Tibial nerve (tissue), 4 donors: ENCODE data around the gene ITPK1. TPM values are rescaled to one million over a fixed set of nuclear protein-coding genes. Genes with fewer than 3 reads are reported as not detected.

Experiments used
- DNase-seq, 2 donors: peaks; one replicate each; pipeline ENCODE4 v3.0.0-alpha.2; 2019; ENCODE audit warnings: low spot score in 2 of 2
- H3K27ac ChIP-seq, 4 donors: fragments of 200-600 bp; sonication (generic) in 3 of 4; one replicate each; pipeline ENCODE4 v1.5.1; 2017 to 2019; ENCODE audit warnings: mild to moderate bottlenecking in 1 of 4
- H3K27me3 ChIP-seq, 2 donors: fragments of 200-600 bp; sonication (generic) in 1 of 2; one replicate each; pipeline versions ENCODE4 v1.5.1 to v1.6.0; 2017 to 2019
- H3K36me3 ChIP-seq, 3 donors: fragments of 200-600 bp; sonication (generic); one replicate each; pipeline ENCODE4 v1.5.1; 2018 to 2019
- H3K4me1 ChIP-seq, 4 donors: fragments of 200-600 bp; sonication (generic) in 3 of 4; one replicate each; pipeline ENCODE4 v1.5.1; 2017 to 2019
- H3K4me3 ChIP-seq, 4 donors: fragments of 200-600 bp; sonication (generic) in 3 of 4; one replicate each; pipeline ENCODE4 v1.5.1; 2017 to 2019; ENCODE audit warnings: mild to moderate bottlenecking in 1 of 4, moderate library complexity in 1 of 4
- H3K9me3 ChIP-seq, 4 donors: fragments of 200-600 bp; sonication (generic) in 3 of 4; one replicate each; pipeline ENCODE4 v1.5.1; 2017 to 2019
- CTCF ChIP-seq, 5 experiments: fragments of 200-600 bp in 3 of 5; fragments of 450-650 bp in 2 of 5; sonication (generic) in 3 of 5; IDR thresholded peaks; one replicate each; pipeline ENCODE4 v1.5.1; 2016 to 2019; ENCODE audit warnings: antibody characterized with exemption in 5 of 5, mild to moderate bottlenecking in 3 of 5, moderate library complexity in 2 of 5
- EP300 ChIP-seq, 2 donors: sonication (generic); formaldehyde crosslinking; IDR thresholded peaks; one replicate each; pipeline ENCODE4 v1.6.1; 2017; ENCODE audit warnings: antibody characterized with exemption in 2 of 2, mild to moderate bottlenecking in 1 of 2
- POLR2A ChIP-seq, 2 donors: fragments of 450-650 bp; IDR thresholded peaks; one replicate each; pipeline ENCODE4 v1.6.1; 2017; ENCODE audit warnings: antibody characterized with exemption in 2 of 2, mild to moderate bottlenecking in 2 of 2, moderate library complexity in 2 of 2
- WGBS, 2 donors: methylation state at CpG; one replicate each; pipeline ENCODE4 v1.1.5; 2018; 5-methylcytosine and 5-hydroxymethylcytosine counted together
- total RNA-seq, 4 donors: library from RNA; depleted of rRNA; stranded (reverse); fragments of >200 nt; gene quantifications; one replicate each; pipeline ENCODE4 v1.1.0, GENCODE V29; 2016

ITPK1 gene
- total RNA-seq, 4 donors from 2014 or later = 67.4 to 121 (median 92.5) TPM

DNA sequence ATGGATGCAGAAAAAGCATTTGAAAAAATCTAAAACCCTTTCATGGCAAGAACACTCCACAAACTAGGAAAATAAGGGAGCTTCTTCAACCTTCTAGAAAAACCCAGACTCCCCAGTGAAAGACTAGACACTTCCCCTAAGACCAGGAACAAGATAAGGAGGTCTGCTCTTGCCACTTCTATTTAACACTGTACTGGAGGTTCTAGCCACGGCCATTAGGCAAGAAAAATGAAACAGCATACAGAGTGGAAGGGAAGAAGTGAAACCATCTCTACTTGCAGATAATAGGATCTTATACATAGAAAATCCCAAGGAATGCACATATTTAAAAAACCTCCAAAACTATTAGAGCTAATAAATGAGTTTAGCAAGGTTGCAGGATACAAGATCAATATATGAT is 150.4 kb downstream of the ITPK1 start:
- DNase-seq = no peak
- Histone ChIP-seq H3K27me3 (no peaks in the 10 kb centered on the region), H3K4me1 (peaks cover 0 to 34% (median 18%) of the 10 kb centered on the region in 4 donors), H3K4me3 (no peak overlapping the region), H3K27ac (no peak overlapping the region), H3K36me3 (peaks cover 0 to 32% (median 0%) of the 10 kb centered on the region in 3 donors), H3K9me3 (no peaks in the 10 kb centered on the region)
- TF ChIP-seq CTCF (IDR thresholded peaks at IDR 0.05) = no peak
- TF ChIP-seq EP300 (IDR thresholded peaks at IDR 0.05) = no peak
- TF ChIP-seq POLR2A (IDR thresholded peaks at IDR 0.05) = no peak
- WGBS, 2 donors = 84 to 86% methylated on average over 1 of the region's 1 CpG

DNA sequence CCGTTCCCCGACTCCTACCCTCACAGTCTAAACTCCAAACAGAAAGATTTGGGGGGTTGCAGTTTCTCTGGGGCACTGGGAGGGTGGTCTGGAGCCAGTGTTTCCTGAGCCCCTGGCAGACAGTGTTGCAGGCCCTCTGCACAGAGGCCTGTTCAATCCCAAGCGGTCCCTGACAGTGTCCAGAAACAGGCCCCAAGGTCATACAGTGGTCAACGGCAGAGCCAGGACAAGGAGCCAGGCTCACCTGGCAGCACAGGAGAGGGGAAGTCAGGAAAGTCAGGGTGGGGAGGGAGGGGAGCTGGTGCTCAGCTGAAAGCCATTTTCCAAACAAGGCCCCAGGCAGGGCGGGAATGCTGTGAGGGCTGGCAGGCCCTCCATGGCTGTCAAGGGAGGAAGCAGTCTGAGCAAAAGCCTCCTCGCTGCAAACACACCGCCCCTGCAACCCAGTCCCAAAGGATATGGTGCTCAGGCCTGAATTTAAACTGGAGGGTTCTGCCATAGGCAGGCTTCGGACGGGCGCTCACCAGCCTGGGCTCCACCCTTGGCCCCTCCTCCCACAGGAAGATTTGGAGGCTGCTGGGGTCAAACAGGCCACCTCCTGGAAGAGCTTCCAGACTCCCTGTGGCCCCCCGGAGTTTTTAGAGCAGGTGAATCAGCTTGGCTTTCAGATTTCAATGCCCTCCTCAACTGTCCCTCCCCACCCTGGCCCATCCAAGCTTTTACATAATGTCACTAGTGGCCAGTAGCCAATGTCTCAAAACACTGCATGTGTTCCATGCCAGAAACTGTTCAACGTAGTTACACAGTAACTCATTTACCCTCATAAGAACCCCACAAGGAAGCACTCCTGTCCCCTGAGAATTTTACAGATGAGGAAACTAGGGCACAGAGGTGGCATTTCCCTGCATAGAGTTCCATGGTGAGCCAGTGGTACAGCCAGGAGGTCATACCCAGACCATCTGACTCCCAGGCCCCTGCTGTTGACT is 151.3 kb downstream of the ITPK1 start:
- H3K27me3 ChIP-seq = no peaks in the 10 kb centered on the region
- no peak overlapping the region for H3K4me3 ChIP-seq
- whole genome bisulfite sequencing, 2 donors = 70 to 75% methylated on average over 10 to 12 of the region's 12 CpGs
- H3K4me1 ChIP-seq = peaks cover 0 to 42% (median 18%) of the 10 kb centered on the region in 4 donors
- H3K36me3 ChIP-seq = peaks cover 0 to 34% (median 0%) of the 10 kb centered on the region in 3 donors
- TF ChIP-seq POLR2A (IDR thresholded peaks at IDR 0.05) (no peak), CTCF (IDR thresholded peaks at IDR 0.05) (no peak), EP300 (IDR thresholded peaks at IDR 0.05) (no peak)
- DNase-seq = no peak
- H3K27ac ChIP-seq = peak overlapping the region in 2 of 4 donors; percentile 19 to 66
- no peaks in the 10 kb centered on the region for H3K9me3 ChIP-seq

GRCh38 chr14:92963301-92964123 is 152.2 kb downstream of the ITPK1 start:
- peak overlapping the region in 2 of 4 donors; percentile 66 to 69 for H3K27ac ChIP-seq
- peaks cover 0 to 51% (median 18%) of the 10 kb centered on the region in 4 donors for H3K4me1 ChIP-seq
- H3K9me3 ChIP-seq = no peaks in the 10 kb centered on the region
- DNase-seq = no peak
- TF ChIP-seq POLR2A (IDR thresholded peaks at IDR 0.05) (no peak), CTCF (IDR thresholded peaks at IDR 0.05) (no peak), EP300 (IDR thresholded peaks at IDR 0.05) (no peak)
- 49% methylated on average over 14 of the region's 14 CpGs for WGBS, 2 donors
- H3K27me3 ChIP-seq = no peaks in the 10 kb centered on the region
- no peak overlapping the region for H3K4me3 ChIP-seq
- H3K36me3 ChIP-seq = peaks cover 0 to 35% (median 0%) of the 10 kb centered on the region in 3 donors

GRCh38 chr14:92962831-92963095 is 153.0 kb downstream of the ITPK1 start:
- Histone ChIP-seq H3K27me3 (no peaks in the 10 kb centered on the region), H3K36me3 (peaks cover 0 to 42% (median 0%) of the 10 kb centered on the region in 3 donors), H3K4me3 (no peak overlapping the region), H3K27ac (no peak overlapping the region), H3K9me3 (no peaks in the 10 kb centered on the region), H3K4me1 (peaks cover 0 to 52% (median 18%) of the 10 kb centered on the region in 4 donors)
- WGBS, 2 donors = 84 to 87% methylated on average over 9 to 11 of the region's 11 CpGs
- TF ChIP-seq CTCF (IDR thresholded peaks at IDR 0.05) (no peak), EP300 (IDR thresholded peaks at IDR 0.05) (no peak), POLR2A (IDR thresholded peaks at IDR 0.05) (no peak)
- no peak for DNase-seq
